ENCODE data around the gene TEN1. TPM values are rescaled to one million over a fixed set of nuclear protein-coding genes. Genes with fewer than 3 reads are reported as not detected.

Gene TEN1
- total and polyA plus RNA-seq, 2 of the 13 experiments (the other 11 are each of a cell fraction or from before 2014, with no cell fraction given) = 18.0 to 21.3 TPM

- TF ChIP-seq MEF2D (CRISPR knock-in tag; IDR thresholded peaks at IDR 0.05) (peak; percentile 89), THRA (CRISPR knock-in tag; IDR thresholded peaks at IDR 0.05; ENCODE audit: borderline replicate concordance) (peak; percentile 21; the same call in 1 of the 2 replicates), LCORL (IDR thresholded peaks at IDR 0.05) (no peak), LCORL (CRISPR knock-in tag; IDR thresholded peaks at IDR 0.05) (peak; percentile 89), ZMYM3 (CRISPR knock-in tag; IDR thresholded peaks at IDR 0.05) (peak; percentile 73), CSRNP1 (CRISPR knock-in tag; IDR thresholded peaks at IDR 0.05) (peak; percentile 46; the same call in 1 of the 2 replicates), FOXA3 (CRISPR knock-in tag; IDR thresholded peaks at IDR 0.05) (peak; percentile 76), ZNF878 (CRISPR knock-in tag; IDR thresholded peaks at IDR 0.05) (peak; percentile 27; the same call in 1 of the 2 replicates), ZNF710 (CRISPR knock-in tag; IDR thresholded peaks at IDR 0.05; ENCODE audit: borderline replicate concordance) (no peak), ZNF792 (CRISPR knock-in tag; IDR thresholded peaks at IDR 0.05) (peak; percentile 24; the same call in 1 of the 2 replicates), ZNF451 (CRISPR knock-in tag; IDR thresholded peaks at IDR 0.05) (peak; percentile 64; the same call in 1 of the 2 replicates), SIX4 (CRISPR knock-in tag; IDR thresholded peaks at IDR 0.05) (peak; percentile 13; the same call in 1 of the 2 replicates), GMEB1 (CRISPR knock-in tag; IDR thresholded peaks at IDR 0.05; ENCODE audit: borderline replicate concordance) (peak; percentile 44; the same call in 1 of the 2 replicates), PPARG (CRISPR knock-in tag; conservative IDR thresholded peaks at IDR 0.05) (peak; percentile 68), ESRRA (CRISPR knock-in tag; IDR thresholded peaks at IDR 0.05; ENCODE audit: low read depth) (no peak), GFI1 (CRISPR knock-in tag; IDR thresholded peaks at IDR 0.05; ENCODE audit: borderline replicate concordance) (no peak; the same call in 1 of the 2 replicates), CBX2 (IDR thresholded peaks at IDR 0.05; ENCODE audit: low read depth, low read length) (no peak), CBX2 (CRISPR knock-in tag; IDR thresholded peaks at IDR 0.05; ENCODE audit: low read depth) (0 out of 2 replicates have a peak, but pooled peaks have one; percentile 73), PITX1 (CRISPR knock-in tag; IDR thresholded peaks at IDR 0.05) (peak; percentile 79), ZNF605 (CRISPR knock-in tag; IDR thresholded peaks at IDR 0.05) (peak; percentile 53; the same call in 1 of the 2 replicates), ARHGAP35 (CRISPR knock-in tag; IDR thresholded peaks at IDR 0.05; ENCODE audit: borderline replicate concordance) (0 out of 2 replicates have a peak, but pooled peaks have one; percentile 51), RXRB (CRISPR knock-in tag; IDR thresholded peaks at IDR 0.05; ENCODE audit: borderline replicate concordance) (peak; percentile 49)
Measured at GRCh38 chr17:76000016-76000754, 21.1 kb downstream of the TEN1 start (continued).

All from HepG2 (cell line).